GM19238 (cell line): ENCODE measurements around the gene NCK2.

ENCODE experiments used
- DNase-seq: peaks from one replicate; pipeline ENCODE4 v3.0.0; 2011; ENCODE audit warnings: low spot score; ENCODE audit not compliant: insufficient read length

NCK2 gene

GRCh38 chr2:105919191-105919811, 174.6 kb downstream of the NCK2 start:
- DNase-seq = no peak

GRCh38 chr2:105919826-105920225, 175.1 kb downstream of the NCK2 start:
- DNase-seq = no peak

- DNase-seq = no peak
These were observed 179.6 kb downstream of the NCK2 start for GRCh38 chr2:105924271-105924670.

GRCh38 chr2:105924932-105925331, 180.2 kb downstream of the NCK2 start:
- DNase-seq = no peak

GRCh38 chr2:105925390-105925789, 180.7 kb downstream of the NCK2 start:
- DNase-seq = no peak

GRCh38 chr2:105926960-105927678, 182.4 kb downstream of the NCK2 start:
- DNase-seq = no peak

GRCh38 chr2:105928086-105928485, 183.4 kb downstream of the NCK2 start:
- DNase-seq = no peak

- no peak for DNase-seq
These were observed 183.9 kb downstream of the NCK2 start for GRCh38 chr2:105928563-105928962.

GRCh38 chr2:105929516-105929915, 184.8 kb downstream of the NCK2 start:
- DNase-seq = no peak

- DNase-seq = no peak
These were observed 187.9 kb downstream of the NCK2 start for GRCh38 chr2:105932582-105932981.

- no peak for DNase-seq
These were observed 189.2 kb downstream of the NCK2 start for GRCh38 chr2:105933906-105934305.

GRCh38 chr2:105934467-105934866, 189.8 kb downstream of the NCK2 start:
- DNase-seq = no peak

- no peak for DNase-seq
These were observed 190.4 kb downstream of the NCK2 start for GRCh38 chr2:105935063-105935462.

- DNase-seq = no peak
These were observed 192.2 kb downstream of the NCK2 start for GRCh38 chr2:105936954-105937353.

- DNase-seq = no peak
These were observed 192.9 kb downstream of the NCK2 start for GRCh38 chr2:105937498-105938097.
